ENCODE results near the gene RPSA. TPM values are rescaled to one million over a fixed set of nuclear protein-coding genes. Genes with fewer than 3 reads are reported as not detected.
"Not testable (repeated sequence)": the region's sequence is repeated elsewhere in the genome, so short reads cannot be mapped to it uniquely, and the experiment has no call there.

The RPSA gene
- polyA plus RNA-seq, 1 experiment = 3,266 TPM

GRCh38 chr3:39448506-39449233 lies 42.1 kb downstream of the RPSA start:
- POLR2A ChIA-PET = no interaction called here
- H3K27ac ChIP-seq (ENCODE audit: low read depth, low read length) = no peak overlapping the region
- H3K4me3 ChIP-seq (ENCODE audit: low read depth, low read length) = no peak overlapping the region
- CTCF ChIA-PET = interaction anchor here (0.9 to 5.2 kb wide), 12 partner anchors 10 to 730 kb away, joined by 3 to 93 read pairs (median 10); no protein-coding TSS in a partner anchor
- TF ChIP-seq, protein P1, sequence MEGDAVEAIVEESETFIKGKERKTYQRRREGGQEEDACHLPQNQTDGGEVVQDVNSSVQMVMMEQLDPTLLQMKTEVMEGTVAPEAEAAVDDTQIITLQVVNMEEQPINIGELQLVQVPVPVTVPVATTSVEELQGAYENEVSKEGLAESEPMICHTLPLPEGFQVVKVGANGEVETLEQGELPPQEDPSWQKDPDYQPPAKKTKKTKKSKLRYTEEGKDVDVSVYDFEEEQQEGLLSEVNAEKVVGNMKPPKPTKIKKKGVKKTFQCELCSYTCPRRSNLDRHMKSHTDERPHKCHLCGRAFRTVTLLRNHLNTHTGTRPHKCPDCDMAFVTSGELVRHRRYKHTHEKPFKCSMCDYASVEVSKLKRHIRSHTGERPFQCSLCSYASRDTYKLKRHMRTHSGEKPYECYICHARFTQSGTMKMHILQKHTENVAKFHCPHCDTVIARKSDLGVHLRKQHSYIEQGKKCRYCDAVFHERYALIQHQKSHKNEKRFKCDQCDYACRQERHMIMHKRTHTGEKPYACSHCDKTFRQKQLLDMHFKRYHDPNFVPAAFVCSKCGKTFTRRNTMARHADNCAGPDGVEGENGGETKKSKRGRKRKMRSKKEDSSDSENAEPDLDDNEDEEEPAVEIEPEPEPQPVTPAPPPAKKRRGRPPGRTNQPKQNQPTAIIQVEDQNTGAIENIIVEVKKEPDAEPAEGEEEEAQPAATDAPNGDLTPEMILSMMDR (IDR thresholded peaks at IDR 0.05; ENCODE audit: low read depth, low read length) = no peak
- DNase-seq (ENCODE audit: low read depth, low spot score) = no peak
- no peaks in the 10 kb centered on the region for H3K27me3 ChIP-seq (ENCODE audit: control insufficient read depth, insufficient read depth, low read length)
- no peaks in the 10 kb centered on the region for H3K9me3 ChIP-seq (ENCODE audit: control insufficient read depth, insufficient read depth, low read length)

DNA sequence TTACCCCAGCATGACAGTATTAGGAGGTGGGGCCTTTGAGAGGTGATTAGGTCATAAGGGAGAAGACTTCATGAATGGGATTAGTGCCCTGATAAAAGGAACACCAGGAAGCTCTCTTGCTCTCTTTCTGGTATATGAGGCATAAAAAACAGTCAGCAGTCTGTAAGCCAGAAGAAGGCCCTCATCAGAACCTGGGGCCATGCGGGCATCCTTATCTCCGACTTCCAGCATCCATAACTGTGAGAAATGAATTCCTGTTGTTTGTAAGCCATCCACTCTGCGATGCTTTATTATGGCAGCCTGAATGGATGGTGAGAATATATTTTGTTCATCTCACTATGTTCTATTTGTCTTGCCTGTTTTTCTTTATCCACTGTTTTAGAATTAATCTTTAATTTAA lies 43.3 kb downstream of the RPSA start:
- Histone ChIP-seq H3K27me3 (ENCODE audit: control insufficient read depth, insufficient read depth, low read length) (no peaks in the 10 kb centered on the region), H3K4me3 (ENCODE audit: low read depth, low read length) (no peak overlapping the region), H3K9me3 (ENCODE audit: control insufficient read depth, insufficient read depth, low read length) (no peaks in the 10 kb centered on the region), H3K27ac (ENCODE audit: low read depth, low read length) (no peak overlapping the region)
- TF ChIP-seq, protein P1 (IDR thresholded peaks at IDR 0.05; ENCODE audit: low read depth, low read length) = no peak
- no peak for DNase-seq (ENCODE audit: low read depth, low spot score)
- CTCF ChIA-PET = interaction anchor here (5.2 kb wide), 1 partner anchor 49 kb away, joined by 93 read pairs; no protein-coding TSS in a partner anchor
- POLR2A ChIA-PET = no interaction called here

DNA sequence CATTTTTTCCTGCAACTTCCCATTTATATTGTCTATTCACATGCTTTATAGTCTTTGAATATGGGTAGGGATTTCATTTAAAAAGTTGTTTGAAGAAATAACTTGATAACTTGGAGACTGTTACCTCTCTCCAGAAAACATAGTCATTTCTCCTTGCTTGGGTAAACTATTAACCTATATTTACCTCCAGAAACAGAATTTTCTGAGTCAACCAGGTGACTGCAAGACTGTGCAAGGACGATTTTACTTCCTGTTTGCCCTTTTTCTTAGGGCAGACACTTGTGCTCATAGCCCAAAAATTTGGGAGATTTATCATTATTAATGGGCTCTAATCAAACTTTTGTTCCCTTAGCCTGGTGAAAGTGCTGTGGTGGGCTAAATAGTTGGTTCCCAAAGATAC lies 46.6 kb downstream of the RPSA start:
- TF ChIP-seq, protein P1 (IDR thresholded peaks at IDR 0.05; ENCODE audit: low read depth, low read length) = no peak
- no peak overlapping the region for H3K27ac ChIP-seq (ENCODE audit: low read depth, low read length)
- POLR2A ChIA-PET = no interaction called here
- CTCF ChIA-PET = interaction anchor here (0.5 kb wide), 1 partner anchor 803 kb away, joined by 3 read pairs; no protein-coding TSS in a partner anchor
- no peaks in the 10 kb centered on the region for H3K9me3 ChIP-seq (ENCODE audit: control insufficient read depth, insufficient read depth, low read length)
- no peak overlapping the region for H3K4me3 ChIP-seq (ENCODE audit: low read depth, low read length)
- no peak for DNase-seq (ENCODE audit: low read depth, low spot score)
- no peaks in the 10 kb centered on the region for H3K27me3 ChIP-seq (ENCODE audit: control insufficient read depth, insufficient read depth, low read length)

- H3K9me3 ChIP-seq (ENCODE audit: control insufficient read depth, insufficient read depth, low read length); DNase-seq (ENCODE audit: low read depth, low spot score); H3K27ac ChIP-seq (ENCODE audit: low read depth, low read length); H3K27me3 ChIP-seq (ENCODE audit: control insufficient read depth, insufficient read depth, low read length); CTCF ChIA-PET; POLR2A ChIA-PET; H3K4me3 ChIP-seq (ENCODE audit: low read depth, low read length): not testable (repeated sequence)
Observed at GRCh38 chr3:39453872-39454271, 47.4 kb downstream of the RPSA start.

DNA sequence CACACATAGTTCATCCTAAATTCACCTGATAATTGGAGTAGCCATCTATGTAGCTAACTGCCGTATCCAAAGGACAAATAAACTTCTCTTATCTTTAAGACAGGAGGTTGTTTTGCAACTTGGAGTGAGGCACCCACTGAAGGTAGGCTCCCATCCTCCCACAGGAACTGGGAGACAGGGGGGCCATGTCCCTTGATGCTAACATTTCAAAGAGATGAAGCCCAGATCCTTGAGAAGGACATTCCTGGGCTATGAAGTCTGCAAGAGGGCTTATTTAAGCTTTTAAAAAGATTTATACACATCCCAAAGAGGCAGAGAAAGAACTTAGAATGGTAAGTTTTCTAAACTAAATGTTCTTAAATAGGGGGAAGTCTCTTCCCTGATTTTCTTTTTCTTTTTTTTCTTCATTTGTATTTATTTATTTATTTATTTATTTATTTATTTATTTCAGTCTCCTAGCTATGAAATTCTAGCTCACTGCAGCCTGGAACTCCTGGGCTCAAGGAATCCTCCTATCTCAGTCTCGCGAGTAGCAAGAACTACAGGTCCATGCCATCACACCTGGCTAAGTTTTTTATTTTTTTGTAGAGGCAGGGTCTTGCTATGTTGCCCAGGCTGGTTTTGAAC lies 48.2 kb downstream of the RPSA start:
- POLR2A ChIA-PET = no interaction called here
- TF ChIP-seq, protein P1 (IDR thresholded peaks at IDR 0.05; ENCODE audit: low read depth, low read length) = no peak

More for the DNA sequence above, 48.2 kb downstream of the RPSA start:
- H3K4me3 ChIP-seq (ENCODE audit: low read depth, low read length) = no peak overlapping the region
- H3K9me3 ChIP-seq (ENCODE audit: control insufficient read depth, insufficient read depth, low read length) = no peaks in the 10 kb centered on the region
- no peaks in the 10 kb centered on the region for H3K27me3 ChIP-seq (ENCODE audit: control insufficient read depth, insufficient read depth, low read length)
- H3K27ac ChIP-seq (ENCODE audit: low read depth, low read length) = no peak overlapping the region
- CTCF ChIA-PET = interaction anchor here (0.6 to 0.9 kb wide), 2 partner anchors 37 to 755 kb away, joined by 3 to 4 read pairs; no protein-coding TSS in a partner anchor
- no peak for DNase-seq (ENCODE audit: low read depth, low spot score)
